Measurements from ENCODE around the gene GTPBP6.
A peak's percentile ranks its signal among the peaks of the same experiment; 100 is the strongest.

The GTPBP6 gene

GRCh38 chrX:318739-319578 lies at the start of gene GTPBP6:
Gene GTPBP6, minus strand, starts transcription at chrX:318796. Its CDS starts 9 bp downstream, at chrX:318787.
- peak; percentile 100 for DNase-seq (ENCODE audit: low read depth, low spot score)

- no peak for DNase-seq (ENCODE audit: low read depth, low spot score)
These were observed 49.3 kb upstream of the GTPBP6 start for GRCh38 chrX:367866-368265.

- no peak for DNase-seq (ENCODE audit: low read depth, low spot score)
These were observed 48.8 kb upstream of the GTPBP6 start for GRCh38 chrX:367349-367748.

- no peak for DNase-seq (ENCODE audit: low read depth, low spot score)
These were observed 45.2 kb upstream of the GTPBP6 start for GRCh38 chrX:363621-364375.

GRCh38 chrX:362937-363620 lies 44.5 kb upstream of the GTPBP6 start:
- no peak for DNase-seq (ENCODE audit: low read depth, low spot score)

- DNase-seq (ENCODE audit: low read depth, low spot score): no peak
These were observed 43.8 kb upstream of the GTPBP6 start for GRCh38 chrX:362351-362750.

GRCh38 chrX:361231-362145 lies 42.9 kb upstream of the GTPBP6 start:
- no peak for DNase-seq (ENCODE audit: low read depth, low spot score)

- no peak for DNase-seq (ENCODE audit: low read depth, low spot score)
These were observed 42.0 kb upstream of the GTPBP6 start for GRCh38 chrX:360496-361150.

GRCh38 chrX:358651-359143 lies 40.1 kb upstream of the GTPBP6 start:
- no peak for DNase-seq (ENCODE audit: low read depth, low spot score)

- no peak for DNase-seq (ENCODE audit: low read depth, low spot score)
These were observed 39.3 kb upstream of the GTPBP6 start for GRCh38 chrX:357693-358471.

GRCh38 chrX:357035-357692 lies 38.6 kb upstream of the GTPBP6 start:
- DNase-seq (ENCODE audit: low read depth, low spot score): no peak

- DNase-seq (ENCODE audit: low read depth, low spot score): no peak
These were observed 37.9 kb upstream of the GTPBP6 start for GRCh38 chrX:356385-357034.

GRCh38 chrX:355329-356050 lies 36.9 kb upstream of the GTPBP6 start:
- no peak for DNase-seq (ENCODE audit: low read depth, low spot score)

- no peak for DNase-seq (ENCODE audit: low read depth, low spot score)
These were observed 35.3 kb upstream of the GTPBP6 start for GRCh38 chrX:353566-354535.

- DNase-seq (ENCODE audit: low read depth, low spot score): no peak
These were observed 34.2 kb upstream of the GTPBP6 start for GRCh38 chrX:352582-353314.

- no peak for DNase-seq (ENCODE audit: low read depth, low spot score)
These were observed 33.6 kb upstream of the GTPBP6 start for GRCh38 chrX:352181-352580.

All from ELF-1 (cell line).